IMR-90 (cell line): Measurements from ENCODE around the gene GALR2. TPM values are rescaled to one million over a fixed set of nuclear protein-coding genes. Genes with fewer than 3 reads are reported as not detected.
A peak's percentile ranks its signal among the peaks of the same experiment; 100 is the strongest.

ENCODE experiments used
- ATAC-seq: fragments of 200-7000 bp; cut with Tn5 transposase; 2 replicates; pipeline ENCODE4 v1.9.1; 2020; ENCODE audit warnings: low read depth, mild to moderate bottlenecking, moderate library complexity
- BruUV-seq: library from RNA; stranded (reverse); fragments of 400-500 nt; replicated peaks from 2 replicates; lab custom pipeline; 2021; lab: Mats Ljungman, UMichigan
- CTCF ChIA-PET: fragments of 300-600 bp; formaldehyde crosslinking; extraction: SDS; loops from one replicate; lab custom pipeline; 2021; ENCODE audit warnings: antibody characterized with exemption; lab: Yijun Ruan, JAX
- POLR2A ChIA-PET: fragments of 300-600 bp; sonication (Branson Sonifier 250); formaldehyde crosslinking; loops from one replicate; lab custom pipeline; 2022; ENCODE audit warnings: antibody characterized with exemption; ENCODE audit not compliant: unreplicated experiment; lab: Charles Lee
- DNase-seq: peaks from one replicate; pipeline ENCODE4 v3.0.0; 2013
- H2AFZ ChIP-seq: replicated peaks from 2 replicates; pipeline ENCODE3; 2013; ENCODE audit warnings: low read length, mild to moderate bottlenecking; ENCODE audit not compliant: poor library complexity
- H2AK5ac ChIP-seq: 2 replicates; pipeline ENCODE4 v1.6.1; 2013; ENCODE audit warnings: low read depth, low read length, inconsistent platforms
- H2AK9ac ChIP-seq: replicated peaks from 2 replicates; pipeline ENCODE3; 2013; ENCODE audit warnings: mild to moderate bottlenecking, low read depth, low read length, moderate library complexity; ENCODE audit not compliant: poor library complexity
- H2BK120ac ChIP-seq: 2 replicates; pipeline ENCODE4 v1.6.1; 2013; ENCODE audit warnings: low read depth, low read length, inconsistent platforms
- H2BK15ac ChIP-seq: 3 replicates; pipeline ENCODE4 v1.6.1; 2013; ENCODE audit warnings: low read depth, low read length, inconsistent platforms
- H2BK20ac ChIP-seq: 2 replicates; pipeline ENCODE4 v1.6.1; 2013; ENCODE audit warnings: low read depth, mild to moderate bottlenecking, inconsistent platforms, low read length, moderate library complexity
- H2BK5ac ChIP-seq: 2 replicates; pipeline ENCODE4 v1.6.1; 2013; ENCODE audit warnings: mild to moderate bottlenecking, low read depth, low read length, inconsistent platforms; ENCODE audit not compliant: poor library complexity, severe bottlenecking
- H3K14ac ChIP-seq: replicated peaks from 2 replicates; pipeline ENCODE4 v1.6.1; 2013; ENCODE audit warnings: low read depth, low read length, inconsistent platforms
- H3K18ac ChIP-seq: 2 replicates; pipeline ENCODE4 v1.6.1; 2013; ENCODE audit warnings: low read depth, low read length, control low read depth
- H3K23ac ChIP-seq: 2 replicates; pipeline ENCODE4 v1.6.1; 2013; ENCODE audit warnings: low read depth, low read length, inconsistent platforms
- H3K27ac ChIP-seq: 2 replicates; pipeline ENCODE4 v1.5.1; 2013; ENCODE audit warnings: mild to moderate bottlenecking, control low read depth, low read length; ENCODE audit not compliant: insufficient read depth
- H3K27me3 ChIP-seq: 2 replicates; pipeline ENCODE4 v1.6.1; 2013; ENCODE audit warnings: low read length; ENCODE audit not compliant: control insufficient read depth, insufficient read depth
- H3K36me3 ChIP-seq: 2 replicates; pipeline ENCODE4 v1.6.1; 2013; ENCODE audit warnings: low read length, mixed read lengths; ENCODE audit not compliant: control insufficient read depth, insufficient read depth
- H3K4ac ChIP-seq: 2 replicates; pipeline ENCODE4 v1.6.1; 2013; ENCODE audit warnings: low read depth, low read length, inconsistent platforms
- H3K4me1 ChIP-seq: 2 replicates; pipeline ENCODE4 v1.6.1; 2013; ENCODE audit warnings: low read length, mixed read lengths; ENCODE audit not compliant: control insufficient read depth, insufficient read depth
- H3K4me2 ChIP-seq: 2 replicates; pipeline ENCODE4 v1.6.1; 2013; ENCODE audit warnings: low read depth, mild to moderate bottlenecking, control low read depth, low read length, moderate library complexity
- H3K4me3 ChIP-seq: 2 replicates; pipeline ENCODE4 v1.5.1; 2013; ENCODE audit warnings: low read depth, mild to moderate bottlenecking, control low read depth, low read length, moderate library complexity; ENCODE audit not compliant: insufficient read depth
- H3K56ac ChIP-seq: 2 replicates; pipeline ENCODE4 v1.6.1; 2013; ENCODE audit warnings: low read length, inconsistent platforms; ENCODE audit not compliant: insufficient read depth; ENCODE audit errors: extremely low read depth
- H3K79me1 ChIP-seq, 2 experiments: 2 replicates each; pipeline ENCODE4 v1.6.1; 2013; ENCODE audit warnings: low read length in 2 of 2, inconsistent platforms in 1 of 2, low read depth in 1 of 2
- H3K9ac ChIP-seq: 2 replicates; pipeline ENCODE4 v1.6.1; 2013; ENCODE audit warnings: low read depth, low read length, control low read depth
- H3K9me1 ChIP-seq: 2 replicates; pipeline ENCODE4 v1.6.1; 2013; ENCODE audit warnings: low read length, inconsistent platforms; ENCODE audit not compliant: insufficient read depth
- H3K9me3 ChIP-seq: 2 replicates; pipeline ENCODE4 v1.6.1; 2013; ENCODE audit warnings: low read length; ENCODE audit not compliant: control insufficient read depth, insufficient read depth
- H4K20me1 ChIP-seq: 2 replicates; pipeline ENCODE4 v1.6.1; 2013; ENCODE audit warnings: low read length, inconsistent platforms; ENCODE audit not compliant: insufficient read depth
- H4K5ac ChIP-seq: 2 replicates; pipeline ENCODE4 v1.6.1; 2013; ENCODE audit warnings: mild to moderate bottlenecking, low read depth, low read length, control low read depth
- H4K8ac ChIP-seq, 2 experiments: 2 replicates each; pipeline ENCODE4 v1.6.1; 2013; ENCODE audit warnings: low read depth in 2 of 2, low read length in 2 of 2, control low read depth in 1 of 2, inconsistent platforms in 1 of 2
- H4K91ac ChIP-seq: 2 replicates; pipeline ENCODE4 v1.6.1; 2013; ENCODE audit warnings: low read depth, low read length, inconsistent platforms; ENCODE audit not compliant: insufficient read depth
- BHLHE40 ChIP-seq: fragments of 150-350 bp; IDR thresholded peaks from 2 replicates; pipeline ENCODE4 v1.6.1; 2016; ENCODE audit warnings: mild to moderate bottlenecking, low read depth, low read length
- CEBPB ChIP-seq: IDR thresholded peaks from 2 replicates; pipeline ENCODE4 v1.6.1; 2012; ENCODE audit warnings: low read depth, low read length, improper control_type of control experiment
- CHD1 ChIP-seq: IDR thresholded peaks from 2 replicates; pipeline ENCODE4 v1.6.1; 2012; ENCODE audit warnings: low read depth, low read length, improper control_type of control experiment
- FOS ChIP-seq: fragments of 150-350 bp; IDR thresholded peaks from 2 replicates; pipeline ENCODE4 v1.6.1; 2016; ENCODE audit warnings: low read depth, low read length
- MAZ ChIP-seq: IDR thresholded peaks from 2 replicates; pipeline ENCODE4 v1.6.1; 2012; ENCODE audit warnings: low read depth, mild to moderate bottlenecking, low read length, improper control_type of control experiment, moderate library complexity, borderline replicate concordance
- MXI1 ChIP-seq: IDR thresholded peaks from 2 replicates; pipeline ENCODE4 v1.6.1; 2012; ENCODE audit warnings: low read depth, mild to moderate bottlenecking, low read length, moderate library complexity, borderline replicate concordance
- NFE2L2 ChIP-seq: fragments of 150-350 bp; IDR thresholded peaks from 2 replicates; pipeline ENCODE4 v1.6.1; 2016; ENCODE audit warnings: low read depth, mild to moderate bottlenecking, low read length
- RCOR1 ChIP-seq: IDR thresholded peaks from 2 replicates; pipeline ENCODE4 v1.6.1; 2012; ENCODE audit warnings: mild to moderate bottlenecking, low read length, improper control_type of control experiment; ENCODE audit not compliant: insufficient replicate concordance
- RFX5 ChIP-seq: IDR thresholded peaks from 2 replicates; pipeline ENCODE4 v1.8.0; 2012; ENCODE audit warnings: low read depth, mild to moderate bottlenecking, low read length, moderate library complexity
- SMC3 ChIP-seq: fragments of 150-350 bp; IDR thresholded peaks from 2 replicates; pipeline ENCODE4 v1.6.1; 2016; ENCODE audit warnings: low read depth, mild to moderate bottlenecking, antibody characterized with exemption, low read length, moderate library complexity
- WGBS, 2 experiments: methylation state at CpG; one replicate each; pipeline versions ENCODE4 v1.1.5 to v1.1.7; 2013; ENCODE audit warnings: missing lambda C conversion rate in 2 of 2; ENCODE audit not compliant: insufficient read length in 1 of 2; ENCODE audit errors: extremely low coverage in 2 of 2; 5-methylcytosine and 5-hydroxymethylcytosine counted together
- dilution Hi-C: fragments of 300-500 bp; cut with HindIII; formaldehyde crosslinking; loops from one replicate; pipeline ENCODE4 v1.14.3; 2018; ENCODE audit warnings: low sequenced_read_pairs; ENCODE audit not compliant: unreplicated experiment
- in situ Hi-C: fragments of 300-500 bp; cut with MboI; formaldehyde crosslinking; loops from 3 replicates; pipeline ENCODE4 v1.14.3; 2019; ENCODE audit warnings: low sequenced_read_pairs, inconsistent platforms, mixed read lengths
- intact Hi-C: fragments of 100-400 bp; cut with micrococcal nuclease; formaldehyde crosslinking; loops from 2 replicates; pipeline ENCODE4 v1.10.0; 2022
- polyA plus RNA-seq, 3 experiments: library from polyadenylated mRNA; depleted of rRNA; stranded (reverse); fragments of >200 nt; gene quantifications; 2 replicates each; pipeline ENCODE4 v1.2.3, GENCODE V29; 2012; ENCODE audit warnings: low replicate concordance in 1 of 3
- total RNA-seq: library from RNA; depleted of rRNA; stranded (reverse); fragments of >200 nt; gene quantifications from 2 replicates; pipeline ENCODE4 v1.2.3, GENCODE V29; 2012
- TF ChIP-seq, protein P1 (sequence below): conservative IDR thresholded peaks from 2 replicates; pipeline ENCODE4 v1.5.1; 2012; ENCODE audit warnings: mild to moderate bottlenecking, low read depth, low read length, improper control_type of control experiment
- TF ChIP-seq, protein P2 (sequence below): fragments of 150-350 bp; IDR thresholded peaks from 2 replicates; pipeline ENCODE4 v1.6.1; 2017; ENCODE audit warnings: mild to moderate bottlenecking, antibody characterized with exemption, low read length, low read depth
- TF ChIP-seq, protein P3 (sequence below): fragments of 150-350 bp; IDR thresholded peaks from 2 replicates; pipeline ENCODE4 v1.6.1; 2016; ENCODE audit warnings: low read depth, mild to moderate bottlenecking, low read length, moderate library complexity, borderline replicate concordance

Gene GALR2
- total and polyA plus RNA-seq, 2 of the 4 experiments (the other 2 are of a cell fraction) = 0.07 TPM; not detected in 1

DNA sequence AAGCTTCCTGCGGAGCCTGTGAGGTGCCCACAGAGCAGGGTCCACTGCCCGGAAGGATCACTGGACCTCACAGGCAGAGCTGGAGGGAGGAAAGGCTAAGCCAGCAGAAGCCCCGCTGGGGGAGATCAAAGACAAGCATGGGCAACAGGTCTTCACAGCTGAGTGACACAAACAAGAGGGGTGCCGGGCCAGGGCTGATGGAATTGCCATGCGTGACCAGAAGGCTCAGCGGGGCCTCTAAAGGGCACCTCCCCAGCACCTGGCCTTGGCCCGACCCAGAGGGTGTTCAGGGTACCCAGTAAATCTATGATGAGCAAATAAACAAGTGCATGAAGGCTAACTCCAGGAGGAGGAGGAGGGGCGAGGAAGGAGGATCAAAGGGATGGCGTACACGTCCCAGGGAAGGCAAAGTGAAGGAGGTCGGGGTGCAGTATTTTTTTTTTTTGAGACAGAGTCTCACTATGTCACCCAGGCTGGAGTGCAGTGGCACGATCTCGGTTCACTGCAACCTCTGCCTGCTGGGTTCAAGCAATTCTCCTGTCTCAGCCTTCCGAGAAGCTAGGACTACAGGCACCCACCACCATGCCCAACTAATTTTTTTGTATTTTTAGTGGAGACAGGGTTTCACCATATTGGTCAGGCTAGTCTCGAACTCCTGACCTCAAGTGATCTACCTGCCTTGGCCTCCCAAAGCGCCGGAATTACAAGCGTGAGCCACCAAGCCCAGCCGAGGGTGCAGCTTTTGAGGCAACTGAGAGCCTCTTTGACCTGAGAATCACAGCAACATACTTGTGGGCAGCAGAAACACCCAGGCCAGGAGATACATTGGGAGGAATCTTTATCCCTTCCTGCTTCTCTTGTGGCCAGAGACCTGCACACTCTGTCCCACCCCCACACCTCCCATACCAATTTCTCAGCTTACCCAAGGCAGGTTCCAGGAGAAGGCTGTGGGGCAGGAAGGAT, 45.1 kb downstream of the GALR2 start:
- H4K8ac ChIP-seq = no peak overlapping the region
- no peak overlapping the region for H2BK5ac ChIP-seq
- H4K20me1 ChIP-seq = no peaks in the 10 kb centered on the region
- ChIA-PET CTCF (interaction anchor here (1.6 to 4.0 kb wide), 3 partner anchors 160 to 180 kb away, joined by 4 to 27 read pairs (median 6); no protein-coding TSS in a partner anchor), POLR2A (no interaction called here)
- H2AK9ac ChIP-seq = no peak overlapping the region
- no peak for ATAC-seq
- H3K14ac ChIP-seq = no peak overlapping the region
- dilution Hi-C loops = no loop called here
- no peak overlapping the region for H3K23ac ChIP-seq
- H3K27me3 ChIP-seq = peaks cover 4% of the 10 kb centered on the region; the same call in 1 of the 2 replicates
- no peaks in the 10 kb centered on the region for H3K36me3 ChIP-seq
- 62% methylated on average over 9 of the region's 19 CpGs; no CpG with 5 or more reads in 1 of the 2 experiments for WGBS, 2 experiments
- H3K9ac ChIP-seq = no peak overlapping the region
- H3K4me2 ChIP-seq = no peak overlapping the region
- H3K4me1 ChIP-seq = peaks cover 3% of the 10 kb centered on the region; the same call in 1 of the 2 replicates
- no peak overlapping the region for H4K91ac ChIP-seq
- no peak overlapping the region for H3K4ac ChIP-seq
- H2BK20ac ChIP-seq = no peak overlapping the region
- no peak overlapping the region for H3K18ac ChIP-seq
- in situ Hi-C loops = loop anchor here (5.0 kb wide), 1 partner anchor 163 kb away; no protein-coding TSS in a partner anchor
- no peak for DNase-seq
- no peak overlapping the region for H2BK15ac ChIP-seq
- H3K4me3 ChIP-seq = no peak overlapping the region
- H2AK5ac ChIP-seq = no peak overlapping the region
- no peak overlapping the region for H2BK120ac ChIP-seq
- no peak overlapping the region for H3K27ac ChIP-seq
- H3K9me3 ChIP-seq = no peaks in the 10 kb centered on the region
- H3K79me1 ChIP-seq = no peaks in the 10 kb centered on the region
- H3K56ac ChIP-seq = no peak overlapping the region
- intact Hi-C loops = no loop called here
- BruUV-seq = no TSS peak
- H3K9me1 ChIP-seq = no peaks in the 10 kb centered on the region
- peak overlapping the region; percentile 67 for H2AFZ ChIP-seq
- no peak overlapping the region for H4K5ac ChIP-seq
- TF ChIP-seq RCOR1 = no peak
- TF ChIP-seq, protein P1, sequence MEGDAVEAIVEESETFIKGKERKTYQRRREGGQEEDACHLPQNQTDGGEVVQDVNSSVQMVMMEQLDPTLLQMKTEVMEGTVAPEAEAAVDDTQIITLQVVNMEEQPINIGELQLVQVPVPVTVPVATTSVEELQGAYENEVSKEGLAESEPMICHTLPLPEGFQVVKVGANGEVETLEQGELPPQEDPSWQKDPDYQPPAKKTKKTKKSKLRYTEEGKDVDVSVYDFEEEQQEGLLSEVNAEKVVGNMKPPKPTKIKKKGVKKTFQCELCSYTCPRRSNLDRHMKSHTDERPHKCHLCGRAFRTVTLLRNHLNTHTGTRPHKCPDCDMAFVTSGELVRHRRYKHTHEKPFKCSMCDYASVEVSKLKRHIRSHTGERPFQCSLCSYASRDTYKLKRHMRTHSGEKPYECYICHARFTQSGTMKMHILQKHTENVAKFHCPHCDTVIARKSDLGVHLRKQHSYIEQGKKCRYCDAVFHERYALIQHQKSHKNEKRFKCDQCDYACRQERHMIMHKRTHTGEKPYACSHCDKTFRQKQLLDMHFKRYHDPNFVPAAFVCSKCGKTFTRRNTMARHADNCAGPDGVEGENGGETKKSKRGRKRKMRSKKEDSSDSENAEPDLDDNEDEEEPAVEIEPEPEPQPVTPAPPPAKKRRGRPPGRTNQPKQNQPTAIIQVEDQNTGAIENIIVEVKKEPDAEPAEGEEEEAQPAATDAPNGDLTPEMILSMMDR = no peak
- no peak for TF ChIP-seq BHLHE40
- no peak for TF ChIP-seq CEBPB
- TF ChIP-seq RFX5 = no peak
- TF ChIP-seq MAZ = no peak
- TF ChIP-seq FOS = no peak
- TF ChIP-seq, protein P2, sequence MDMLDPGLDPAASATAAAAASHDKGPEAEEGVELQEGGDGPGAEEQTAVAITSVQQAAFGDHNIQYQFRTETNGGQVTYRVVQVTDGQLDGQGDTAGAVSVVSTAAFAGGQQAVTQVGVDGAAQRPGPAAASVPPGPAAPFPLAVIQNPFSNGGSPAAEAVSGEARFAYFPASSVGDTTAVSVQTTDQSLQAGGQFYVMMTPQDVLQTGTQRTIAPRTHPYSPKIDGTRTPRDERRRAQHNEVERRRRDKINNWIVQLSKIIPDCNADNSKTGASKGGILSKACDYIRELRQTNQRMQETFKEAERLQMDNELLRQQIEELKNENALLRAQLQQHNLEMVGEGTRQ = no peak
- TF ChIP-seq MXI1 = no peak
- TF ChIP-seq SMC3 = no peak
- TF ChIP-seq CHD1 = no peak
- no peak for TF ChIP-seq NFE2L2
- TF ChIP-seq, protein P3, sequence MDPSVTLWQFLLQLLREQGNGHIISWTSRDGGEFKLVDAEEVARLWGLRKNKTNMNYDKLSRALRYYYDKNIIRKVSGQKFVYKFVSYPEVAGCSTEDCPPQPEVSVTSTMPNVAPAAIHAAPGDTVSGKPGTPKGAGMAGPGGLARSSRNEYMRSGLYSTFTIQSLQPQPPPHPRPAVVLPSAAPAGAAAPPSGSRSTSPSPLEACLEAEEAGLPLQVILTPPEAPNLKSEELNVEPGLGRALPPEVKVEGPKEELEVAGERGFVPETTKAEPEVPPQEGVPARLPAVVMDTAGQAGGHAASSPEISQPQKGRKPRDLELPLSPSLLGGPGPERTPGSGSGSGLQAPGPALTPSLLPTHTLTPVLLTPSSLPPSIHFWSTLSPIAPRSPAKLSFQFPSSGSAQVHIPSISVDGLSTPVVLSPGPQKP = no peak
